WTC11 (cell line): ENCODE measurements around the gene TRPM2. TPM values are rescaled to one million over a fixed set of nuclear protein-coding genes. Genes with fewer than 3 reads are reported as not detected.

ENCODE experiments used
- ATAC-seq: fragments of 200-7000 bp; cut with Tn5 transposase; 2 replicates; pipeline ENCODE4 v1.10.0; 2021; ENCODE audit warnings: mild to moderate bottlenecking, moderate library complexity
- CTCF ChIA-PET: fragments of 300-600 bp; sonication (Branson Sonifier 250); formaldehyde crosslinking; loops from one replicate; lab custom pipeline; 2021; ENCODE audit warnings: antibody characterized with exemption; lab: Charles Lee
- POLR2A ChIA-PET: fragments of 350-600 bp; sonication (Branson Sonifier 250); formaldehyde crosslinking; loops from one replicate; lab custom pipeline; 2021; ENCODE audit warnings: antibody characterized with exemption; lab: Charles Lee
- DNase-seq: peaks from one replicate; pipeline ENCODE4 v3.0.0; 2021; ENCODE audit warnings: low spot score
- H3K27ac Mint-ChIP-seq: 2 replicates; pipeline ENCODE4 v1.8.0; 2021; ENCODE audit warnings: mixed read lengths
- H3K27me3 Mint-ChIP-seq: 2 replicates; pipeline ENCODE4 v1.8.0; 2021; ENCODE audit warnings: low read depth, mild to moderate bottlenecking, moderate library complexity, mixed read lengths
- H3K36me3 Mint-ChIP-seq: 2 replicates; pipeline ENCODE4 v1.8.0; 2021; ENCODE audit warnings: mixed read lengths
- H3K4me1 Mint-ChIP-seq: 2 replicates; pipeline ENCODE4 v1.8.0; 2022; ENCODE audit warnings: mixed read lengths
- H3K4me3 Mint-ChIP-seq: 2 replicates; pipeline ENCODE4 v1.8.0; 2021; ENCODE audit warnings: mild to moderate bottlenecking, moderate library complexity, mixed read lengths
- H3K9me3 Mint-ChIP-seq: 2 replicates; pipeline ENCODE4 v1.8.0; 2021; ENCODE audit warnings: mixed read lengths
- ATF1 ChIP-seq: sonication (generic); formaldehyde crosslinking; IDR thresholded peaks from 2 replicates; pipeline ENCODE4 v1.8.1; 2023; ENCODE audit warnings: mild to moderate bottlenecking, moderate library complexity, missing genetic modification reagents
- CREB1 ChIP-seq: sonication (generic); formaldehyde crosslinking; IDR thresholded peaks from 2 replicates; pipeline ENCODE4 v1.8.0; 2023; ENCODE audit warnings: mild to moderate bottlenecking, missing genetic modification reagents
- CREM ChIP-seq: sonication (generic); formaldehyde crosslinking; IDR thresholded peaks from 2 replicates; pipeline ENCODE4 v1.8.1; 2022; ENCODE audit warnings: mild to moderate bottlenecking, missing genetic modification reagents, moderate library complexity
- ETV6 ChIP-seq: sonication (generic); formaldehyde crosslinking; IDR thresholded peaks from 2 replicates; pipeline ENCODE4 v1.8.1; 2022; ENCODE audit warnings: mild to moderate bottlenecking, missing genetic modification reagents
- FOXK1 ChIP-seq: sonication (generic); formaldehyde crosslinking; IDR thresholded peaks from 2 replicates; pipeline ENCODE4 v1.8.0; 2022; ENCODE audit warnings: mild to moderate bottlenecking, moderate library complexity, missing genetic modification reagents
- FOXP1 ChIP-seq: sonication (generic); formaldehyde crosslinking; IDR thresholded peaks from 2 replicates; pipeline ENCODE4 v1.8.0; 2022; ENCODE audit warnings: missing genetic modification reagents, mild to moderate bottlenecking, moderate library complexity, borderline replicate concordance
- GABPB1 ChIP-seq: sonication (generic); formaldehyde crosslinking; IDR thresholded peaks from 2 replicates; pipeline ENCODE4 v1.8.1; 2023; ENCODE audit warnings: mild to moderate bottlenecking, missing genetic modification reagents
- HMGXB4 ChIP-seq: sonication (generic); formaldehyde crosslinking; IDR thresholded peaks from 2 replicates; pipeline ENCODE4 v1.8.1; 2023; ENCODE audit warnings: mild to moderate bottlenecking, moderate library complexity, missing genetic modification reagents
- MLX ChIP-seq: sonication (generic); formaldehyde crosslinking; IDR thresholded peaks from 2 replicates; pipeline ENCODE4 v1.8.1; 2023; ENCODE audit warnings: mild to moderate bottlenecking, missing genetic modification reagents, moderate library complexity
- MYBL2 ChIP-seq: sonication (generic); formaldehyde crosslinking; IDR thresholded peaks from 2 replicates; pipeline ENCODE4 v1.8.1; 2023; ENCODE audit warnings: mild to moderate bottlenecking, moderate library complexity, missing genetic modification reagents
- NR2C2 ChIP-seq: sonication (generic); formaldehyde crosslinking; IDR thresholded peaks from 2 replicates; pipeline ENCODE4 v1.8.0; 2022; ENCODE audit warnings: mild to moderate bottlenecking, missing genetic modification reagents
- RELA ChIP-seq: sonication (generic); formaldehyde crosslinking; IDR thresholded peaks from 2 replicates; pipeline ENCODE4 v1.8.1; 2022; ENCODE audit warnings: missing genetic modification reagents, mild to moderate bottlenecking, borderline replicate concordance
- SOX15 ChIP-seq: fragments of 250-450 bp; sonication (Bioruptor Pico); IDR thresholded peaks from 2 replicates; pipeline ENCODE4 v1.9.0; 2021; ENCODE audit warnings: mild to moderate bottlenecking
- SP1 ChIP-seq: sonication (generic); formaldehyde crosslinking; conservative IDR thresholded peaks from 2 replicates; pipeline ENCODE4 v1.8.1; 2022; ENCODE audit warnings: missing genetic modification reagents
- TP53 ChIP-seq: sonication (generic); formaldehyde crosslinking; IDR thresholded peaks from 2 replicates; pipeline ENCODE4 v1.8.1; 2023; ENCODE audit warnings: mild to moderate bottlenecking, missing genetic modification reagents
- USF2 ChIP-seq: sonication (generic); formaldehyde crosslinking; IDR thresholded peaks from 2 replicates; pipeline ENCODE4 v1.8.1; 2023; ENCODE audit warnings: mild to moderate bottlenecking, missing genetic modification reagents, moderate library complexity
- ZNF512 ChIP-seq: sonication (generic); formaldehyde crosslinking; IDR thresholded peaks from 2 replicates; pipeline ENCODE4 v1.8.1; 2022; ENCODE audit warnings: missing genetic modification reagents, borderline replicate concordance
- total RNA-seq: library from RNA; stranded (reverse); gene quantifications from 3 replicates; pipeline ENCODE4 v1.2.3, GENCODE V29; 2021
- TF ChIP-seq, protein P1 (sequence below): sonication (generic); formaldehyde crosslinking; IDR thresholded peaks from 2 replicates; pipeline ENCODE4 v1.8.0; 2022; ENCODE audit warnings: mild to moderate bottlenecking, missing genetic modification reagents
- TF ChIP-seq, protein P2 (sequence below): sonication (generic); formaldehyde crosslinking; IDR thresholded peaks from 2 replicates; pipeline ENCODE4 v1.8.0; 2023; ENCODE audit warnings: missing genetic modification reagents
- TF ChIP-seq, protein P3 (sequence below): sonication (generic); formaldehyde crosslinking; IDR thresholded peaks from 2 replicates; pipeline ENCODE4 v1.8.0; 2023; ENCODE audit warnings: missing genetic modification reagents, mild to moderate bottlenecking, borderline replicate concordance
- TF ChIP-seq, protein P4 (sequence below): sonication (generic); formaldehyde crosslinking; IDR thresholded peaks from 2 replicates; pipeline ENCODE4 v1.8.0; 2022; ENCODE audit warnings: mild to moderate bottlenecking, missing genetic modification reagents
- TF ChIP-seq, protein P5 (sequence below): sonication (generic); formaldehyde crosslinking; IDR thresholded peaks from 2 replicates; pipeline ENCODE4 v1.8.0; 2022; ENCODE audit warnings: mild to moderate bottlenecking, missing genetic modification reagents

The TRPM2 gene
- total RNA-seq, 1 experiment from 2014 or later: 0.92 TPM

- CTCF ChIA-PET: interaction anchor here (0.9 to 2.1 kb wide), 9 partner anchors 10 to 728 kb away, joined by 3 to 13 read pairs (median 4); partner anchors contain the start of genes LRRC3 and PFKL
- Mint-ChIP-seq H3K4me1 (peaks cover 38% of the 10 kb centered on the region), H3K27ac (peak within 1 kb of the TSS; percentile 93), H3K9me3 (no peaks in the 10 kb centered on the region), H3K4me3 (peak within 1 kb of the TSS; percentile 84), H3K36me3 (no peaks in the 10 kb centered on the region), H3K27me3 (no peaks in the 10 kb centered on the region)
- DNase-seq: peak; percentile 95
- ATAC-seq: peak; percentile 90
- POLR2A ChIA-PET: interaction anchor here (1.6 kb wide), 1 partner anchor 116 kb away, joined by 4 read pairs; the partner anchor contains the start of gene LRRC3
- 0 out of 2 replicates have a peak, but pooled peaks have one; percentile 55 for TF ChIP-seq TP53 (CRISPR knock-in tag)
- TF ChIP-seq USF2 (CRISPR knock-in tag): 0 out of 2 replicates have a peak, but pooled peaks have one; percentile 41
- no peak for TF ChIP-seq MLX (CRISPR knock-in tag)
- TF ChIP-seq, protein P1, sequence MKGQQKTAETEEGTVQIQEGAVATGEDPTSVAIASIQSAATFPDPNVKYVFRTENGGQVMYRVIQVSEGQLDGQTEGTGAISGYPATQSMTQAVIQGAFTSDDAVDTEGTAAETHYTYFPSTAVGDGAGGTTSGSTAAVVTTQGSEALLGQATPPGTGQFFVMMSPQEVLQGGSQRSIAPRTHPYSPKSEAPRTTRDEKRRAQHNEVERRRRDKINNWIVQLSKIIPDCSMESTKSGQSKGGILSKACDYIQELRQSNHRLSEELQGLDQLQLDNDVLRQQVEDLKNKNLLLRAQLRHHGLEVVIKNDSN (CRISPR knock-in tag): peak; percentile 18; the same call in 1 of the 2 replicates
- TF ChIP-seq, protein P2, sequence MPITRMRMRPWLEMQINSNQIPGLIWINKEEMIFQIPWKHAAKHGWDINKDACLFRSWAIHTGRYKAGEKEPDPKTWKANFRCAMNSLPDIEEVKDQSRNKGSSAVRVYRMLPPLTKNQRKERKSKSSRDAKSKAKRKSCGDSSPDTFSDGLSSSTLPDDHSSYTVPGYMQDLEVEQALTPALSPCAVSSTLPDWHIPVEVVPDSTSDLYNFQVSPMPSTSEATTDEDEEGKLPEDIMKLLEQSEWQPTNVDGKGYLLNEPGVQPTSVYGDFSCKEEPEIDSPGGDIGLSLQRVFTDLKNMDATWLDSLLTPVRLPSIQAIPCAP (CRISPR knock-in tag): 0 out of 2 replicates have a peak, but pooled peaks have one; percentile 47
- peak; percentile 43; the same call in 1 of the 2 replicates for TF ChIP-seq GABPB1
- TF ChIP-seq FOXK1 (CRISPR knock-in tag): peak; percentile 94
- TF ChIP-seq, protein P3, sequence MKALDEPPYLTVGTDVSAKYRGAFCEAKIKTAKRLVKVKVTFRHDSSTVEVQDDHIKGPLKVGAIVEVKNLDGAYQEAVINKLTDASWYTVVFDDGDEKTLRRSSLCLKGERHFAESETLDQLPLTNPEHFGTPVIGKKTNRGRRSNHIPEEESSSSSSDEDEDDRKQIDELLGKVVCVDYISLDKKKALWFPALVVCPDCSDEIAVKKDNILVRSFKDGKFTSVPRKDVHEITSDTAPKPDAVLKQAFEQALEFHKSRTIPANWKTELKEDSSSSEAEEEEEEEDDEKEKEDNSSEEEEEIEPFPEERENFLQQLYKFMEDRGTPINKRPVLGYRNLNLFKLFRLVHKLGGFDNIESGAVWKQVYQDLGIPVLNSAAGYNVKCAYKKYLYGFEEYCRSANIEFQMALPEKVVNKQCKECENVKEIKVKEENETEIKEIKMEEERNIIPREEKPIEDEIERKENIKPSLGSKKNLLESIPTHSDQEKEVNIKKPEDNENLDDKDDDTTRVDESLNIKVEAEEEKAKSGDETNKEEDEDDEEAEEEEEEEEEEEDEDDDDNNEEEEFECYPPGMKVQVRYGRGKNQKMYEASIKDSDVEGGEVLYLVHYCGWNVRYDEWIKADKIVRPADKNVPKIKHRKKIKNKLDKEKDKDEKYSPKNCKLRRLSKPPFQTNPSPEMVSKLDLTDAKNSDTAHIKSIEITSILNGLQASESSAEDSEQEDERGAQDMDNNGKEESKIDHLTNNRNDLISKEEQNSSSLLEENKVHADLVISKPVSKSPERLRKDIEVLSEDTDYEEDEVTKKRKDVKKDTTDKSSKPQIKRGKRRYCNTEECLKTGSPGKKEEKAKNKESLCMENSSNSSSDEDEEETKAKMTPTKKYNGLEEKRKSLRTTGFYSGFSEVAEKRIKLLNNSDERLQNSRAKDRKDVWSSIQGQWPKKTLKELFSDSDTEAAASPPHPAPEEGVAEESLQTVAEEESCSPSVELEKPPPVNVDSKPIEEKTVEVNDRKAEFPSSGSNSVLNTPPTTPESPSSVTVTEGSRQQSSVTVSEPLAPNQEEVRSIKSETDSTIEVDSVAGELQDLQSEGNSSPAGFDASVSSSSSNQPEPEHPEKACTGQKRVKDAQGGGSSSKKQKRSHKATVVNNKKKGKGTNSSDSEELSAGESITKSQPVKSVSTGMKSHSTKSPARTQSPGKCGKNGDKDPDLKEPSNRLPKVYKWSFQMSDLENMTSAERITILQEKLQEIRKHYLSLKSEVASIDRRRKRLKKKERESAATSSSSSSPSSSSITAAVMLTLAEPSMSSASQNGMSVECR (CRISPR knock-in tag): peak; percentile 83; the same call in 1 of the 2 replicates
- TF ChIP-seq FOXP1: peak; percentile 68; the same call in 1 of the 2 replicates
- TF ChIP-seq, protein P4, sequence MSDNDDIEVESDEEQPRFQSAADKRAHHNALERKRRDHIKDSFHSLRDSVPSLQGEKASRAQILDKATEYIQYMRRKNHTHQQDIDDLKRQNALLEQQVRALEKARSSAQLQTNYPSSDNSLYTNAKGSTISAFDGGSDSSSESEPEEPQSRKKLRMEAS (CRISPR knock-in tag): peak; percentile 81
- TF ChIP-seq MYBL2 (CRISPR knock-in tag): peak; percentile 70; the same call in 1 of the 2 replicates
- TF ChIP-seq SOX15 (CRISPR knock-in tag): no peak
- TF ChIP-seq ZNF512 (CRISPR knock-in tag): no peak
- TF ChIP-seq ETV6 (CRISPR knock-in tag): peak; percentile 85; the same call in 1 of the 2 replicates
- TF ChIP-seq HMGXB4 (CRISPR knock-in tag): peak; percentile 44; the same call in 1 of the 2 replicates
- no peak for TF ChIP-seq RELA (CRISPR knock-in tag)
- TF ChIP-seq ATF1 (CRISPR knock-in tag): peak; percentile 85; the same call in 1 of the 2 replicates
- TF ChIP-seq CREM (CRISPR knock-in tag): peak; percentile 99
- peak; percentile 93; the same call in 1 of the 2 replicates for TF ChIP-seq SP1 (CRISPR knock-in tag)
- no peak for TF ChIP-seq NR2C2 (CRISPR knock-in tag)
- TF ChIP-seq, protein P5, sequence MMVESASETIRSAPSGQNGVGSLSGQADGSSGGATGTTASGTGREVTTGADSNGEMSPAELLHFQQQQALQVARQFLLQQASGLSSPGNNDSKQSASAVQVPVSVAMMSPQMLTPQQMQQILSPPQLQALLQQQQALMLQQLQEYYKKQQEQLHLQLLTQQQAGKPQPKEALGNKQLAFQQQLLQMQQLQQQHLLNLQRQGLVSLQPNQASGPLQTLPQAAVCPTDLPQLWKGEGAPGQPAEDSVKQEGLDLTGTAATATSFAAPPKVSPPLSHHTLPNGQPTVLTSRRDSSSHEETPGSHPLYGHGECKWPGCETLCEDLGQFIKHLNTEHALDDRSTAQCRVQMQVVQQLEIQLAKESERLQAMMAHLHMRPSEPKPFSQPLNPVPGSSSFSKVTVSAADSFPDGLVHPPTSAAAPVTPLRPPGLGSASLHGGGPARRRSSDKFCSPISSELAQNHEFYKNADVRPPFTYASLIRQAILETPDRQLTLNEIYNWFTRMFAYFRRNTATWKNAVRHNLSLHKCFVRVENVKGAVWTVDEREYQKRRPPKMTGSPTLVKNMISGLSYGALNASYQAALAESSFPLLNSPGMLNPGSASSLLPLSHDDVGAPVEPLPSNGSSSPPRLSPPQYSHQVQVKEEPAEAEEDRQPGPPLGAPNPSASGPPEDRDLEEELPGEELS (CRISPR knock-in tag): peak; percentile 84
- TF ChIP-seq CREB1 (CRISPR knock-in tag): peak; percentile 79; the same call in 1 of the 2 replicates
Observed at GRCh38 chr21:44338971-44339910, 14.2 kb upstream of the TRPM2 start, which contains the start of gene CFAP410. Gene CFAP410, minus strand, starts transcription at chr21:44339390. Its CDS starts 196 bp downstream, at chr21:44339194.
